AG20443 (cell line): ENCODE results near the gene ZNF563.
"Not testable (repeated sequence)": the region's sequence is repeated elsewhere in the genome, so short reads cannot be mapped to it uniquely, and the experiment has no call there.

Experiments used
- DNase-seq: peaks from one replicate; pipeline ENCODE4 v3.0.0; 2012; ENCODE audit warnings: low spot score, mixed read lengths

The ZNF563 gene

DNA sequence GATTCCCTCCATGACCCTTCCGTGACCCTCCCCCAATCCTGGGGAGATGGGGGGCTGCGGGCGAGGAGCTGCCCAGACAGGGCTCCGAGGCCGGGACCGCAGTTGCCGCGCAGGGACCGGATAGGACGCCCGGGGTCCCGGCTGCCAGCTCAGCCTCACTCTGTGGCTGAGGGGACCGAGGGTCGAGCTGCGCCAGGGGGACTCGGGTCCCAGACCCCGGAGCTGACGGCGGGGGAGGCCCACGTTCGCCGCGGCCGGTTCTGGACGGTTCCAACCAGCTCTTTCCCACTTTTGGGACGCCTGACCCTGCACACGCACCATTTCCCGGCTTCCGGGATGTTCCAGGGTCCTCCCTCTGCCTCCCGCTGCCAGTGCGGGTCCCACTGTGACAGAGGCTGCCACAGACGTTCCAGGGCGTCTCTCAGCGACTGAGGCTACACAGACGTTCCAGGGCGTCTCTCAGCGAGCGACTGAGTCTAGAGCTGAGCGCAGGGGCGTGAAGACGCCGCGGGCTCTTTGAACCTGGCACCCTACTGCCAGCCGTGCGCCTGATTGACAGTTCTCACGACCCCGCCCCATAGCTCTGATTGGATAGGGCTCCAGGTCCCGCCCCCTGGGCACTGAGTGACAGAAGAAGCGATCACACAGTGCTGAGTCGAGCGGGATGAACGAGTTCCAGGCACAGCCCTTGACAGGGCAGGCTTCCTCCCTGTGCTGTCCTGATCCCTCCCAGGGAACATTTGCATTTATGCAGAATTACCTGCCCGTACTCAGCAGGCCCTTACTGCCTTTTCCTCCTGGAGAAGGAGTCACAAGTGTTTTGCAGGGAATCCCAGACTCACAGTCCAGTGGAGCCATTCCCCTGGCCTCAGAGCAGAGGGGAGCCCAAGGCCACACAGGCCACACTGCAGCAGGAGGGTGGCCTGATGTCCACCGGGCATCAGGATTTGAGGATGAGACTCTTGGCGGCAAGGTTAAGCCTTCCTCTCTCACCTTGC is at the start of gene ZNF563:
TSS of gene ZNF563 (minus strand) at position 472 of the 998 bp plus-strand sequence. CDS start at position 321, 151 bp downstream.
- DNase-seq: peak; percentile 97

GRCh38 chr19:12380444-12380737 is 47.0 kb upstream of the ZNF563 start:
- DNase-seq: no peak

DNA sequence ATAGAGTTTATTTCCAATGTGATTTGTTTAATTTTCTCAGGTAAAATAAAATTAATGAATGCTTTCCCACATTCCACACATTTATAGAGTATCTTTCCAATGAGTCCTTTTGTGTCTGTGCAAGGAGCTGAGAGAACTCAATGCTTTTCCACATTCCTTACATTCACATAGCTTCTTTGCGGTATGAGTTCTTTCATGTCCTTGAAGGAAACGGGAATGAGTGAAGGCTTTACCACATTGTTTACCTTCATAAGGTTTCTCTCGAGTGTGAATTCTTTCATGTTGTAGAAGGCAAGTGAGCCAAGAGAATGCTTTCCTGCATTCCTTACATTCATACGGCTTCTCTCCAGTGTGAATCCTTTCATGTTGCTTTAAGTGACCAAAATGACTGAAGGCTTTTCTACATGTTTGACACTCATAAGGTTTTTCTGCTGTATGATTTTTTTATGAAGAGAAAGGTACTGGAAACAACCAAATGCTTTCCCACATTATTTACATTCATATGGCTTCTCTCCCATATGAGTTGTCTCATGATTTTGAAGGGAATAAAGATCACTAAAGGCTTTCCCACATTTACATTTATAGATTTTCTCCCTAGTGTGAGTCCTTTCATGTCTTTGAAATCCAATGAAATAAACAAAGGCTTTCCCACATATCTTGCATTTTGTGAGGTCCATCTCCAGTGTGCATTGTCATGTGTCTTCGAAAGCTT is 46.5 kb upstream of the ZNF563 start:
- no peak for DNase-seq

DNA sequence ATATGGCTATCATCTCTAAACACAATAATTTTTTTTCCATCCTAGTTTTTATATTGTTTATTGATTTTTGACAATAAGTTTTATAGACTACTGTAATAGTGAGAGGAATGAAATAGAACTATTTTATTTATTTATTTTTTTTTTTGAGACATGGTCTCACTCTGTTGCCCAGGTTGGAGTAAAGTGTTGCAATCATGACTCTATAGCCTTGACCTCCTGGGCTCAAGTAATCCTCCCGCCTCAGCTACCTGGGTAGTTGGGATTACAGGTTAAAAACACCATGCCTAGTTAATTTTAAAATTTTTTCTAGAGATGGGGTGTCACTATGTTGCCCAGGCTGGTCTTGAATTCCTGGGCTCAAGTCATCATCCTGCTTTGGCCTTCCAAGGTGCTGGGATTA is 40.6 kb upstream of the ZNF563 start:
- no peak for DNase-seq

- peak; percentile 97 for DNase-seq
Observed at GRCh38 chr19:12365236-12366162, 32.1 kb upstream of the ZNF563 start, which contains the start of gene ZNF442. Gene ZNF442 (minus strand): TSS chr19:12365683. CDS start chr19:12363631, 2,052 bp downstream.

DNA sequence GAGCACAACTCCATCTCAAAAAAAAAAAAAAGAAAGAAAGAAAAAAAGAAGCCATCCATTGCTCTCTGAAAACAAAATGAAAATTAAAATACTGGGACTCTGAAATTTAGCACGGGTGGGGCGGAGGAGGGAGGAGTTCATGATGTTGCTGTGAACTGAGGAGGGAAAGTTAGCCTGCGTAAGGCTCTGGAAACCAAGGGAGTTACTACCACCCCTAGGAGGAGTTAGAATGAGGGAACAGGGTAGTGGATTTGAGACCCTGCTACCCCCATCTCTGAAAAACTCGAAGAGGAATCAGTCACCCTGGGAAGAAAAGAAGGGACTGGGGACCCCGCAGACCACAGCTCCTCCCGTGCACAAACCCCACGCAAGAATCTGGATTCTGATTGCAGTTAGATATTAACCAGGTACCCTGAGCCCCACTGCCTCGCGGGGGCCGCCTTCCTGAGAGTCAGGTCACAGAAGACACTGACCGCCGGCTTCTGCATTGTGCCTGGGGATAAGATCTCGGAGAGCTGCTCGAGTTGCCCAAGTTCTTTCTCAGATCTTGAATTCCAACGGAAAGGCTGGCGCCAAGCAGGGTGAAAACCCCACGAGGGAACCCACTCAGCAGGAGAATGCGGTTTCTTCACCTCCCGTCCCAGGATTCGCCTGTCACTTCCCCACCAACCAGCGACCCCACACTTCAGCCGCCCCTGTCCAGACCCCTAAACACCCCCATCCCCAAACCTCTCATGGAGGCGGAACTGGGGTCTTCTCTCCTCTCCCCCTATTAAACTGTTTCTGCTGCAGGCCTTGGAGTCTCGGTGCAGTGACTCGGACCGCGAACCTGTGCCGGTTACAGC is 31.2 kb upstream of the ZNF563 start:
- peak; percentile 51 for DNase-seq

GRCh38 chr19:12362236-12362635 is 28.8 kb upstream of the ZNF563 start:
- DNase-seq: not testable (repeated sequence)

DNA sequence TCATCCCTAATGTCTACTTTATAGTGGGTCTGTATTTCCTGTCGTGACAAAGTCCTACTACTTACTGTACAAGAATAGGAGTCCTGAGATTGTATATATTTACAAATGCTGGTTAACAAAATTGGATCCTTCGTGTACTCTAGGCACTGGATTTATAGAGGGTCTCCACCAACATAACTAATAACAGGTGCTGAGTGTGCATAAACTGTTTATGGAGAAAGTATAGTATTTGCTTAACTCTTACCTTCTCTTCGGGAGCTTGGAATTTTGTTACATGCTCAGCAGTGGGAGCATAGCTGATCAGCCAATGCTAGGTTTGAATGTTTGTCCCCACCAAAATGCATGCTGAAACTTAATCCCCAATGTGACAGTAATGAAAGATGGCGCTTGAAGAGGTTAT is 19.9 kb upstream of the ZNF563 start:
- no peak for DNase-seq

- DNase-seq: no peak
Observed at GRCh38 chr19:12350890-12351197, 17.4 kb upstream of the ZNF563 start.

DNA sequence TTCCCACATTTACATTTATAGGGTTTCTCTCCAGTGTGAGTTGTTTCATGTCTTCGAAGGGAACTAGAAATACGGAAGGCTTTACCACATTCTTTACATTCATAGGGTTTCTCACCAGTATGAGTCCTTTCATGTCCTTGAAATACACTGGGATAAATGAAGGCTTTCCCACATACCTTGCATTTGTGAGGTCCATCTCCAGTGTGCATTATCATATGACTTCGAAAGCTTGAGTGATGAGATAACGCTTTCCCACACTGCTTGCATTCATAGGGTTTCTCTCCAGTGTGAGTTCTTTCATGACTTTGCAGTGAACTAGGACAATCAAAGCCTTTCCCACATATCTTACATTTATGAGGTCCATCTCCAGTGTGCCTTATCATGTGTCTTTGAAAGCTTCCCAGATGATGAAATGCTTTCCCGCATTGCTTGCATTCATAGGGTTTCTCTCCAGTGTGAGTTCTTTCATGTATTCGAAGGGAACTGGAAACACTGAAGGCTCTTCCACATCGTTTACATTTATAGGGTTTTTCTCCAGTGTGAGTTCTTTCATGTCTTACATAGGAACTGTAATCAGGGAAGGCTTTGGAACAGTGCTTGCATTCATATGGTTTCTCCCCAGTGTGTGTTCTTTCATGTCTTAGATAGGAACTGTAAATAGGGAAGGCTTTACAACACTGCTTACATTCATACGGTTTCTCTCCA is 16.9 kb upstream of the ZNF563 start:
- no peak for DNase-seq

GRCh38 chr19:12346896-12347295 is 13.5 kb upstream of the ZNF563 start:
- DNase-seq: no peak

- no peak for DNase-seq
Observed at GRCh38 chr19:12345197-12345596, 11.8 kb upstream of the ZNF563 start.

DNA sequence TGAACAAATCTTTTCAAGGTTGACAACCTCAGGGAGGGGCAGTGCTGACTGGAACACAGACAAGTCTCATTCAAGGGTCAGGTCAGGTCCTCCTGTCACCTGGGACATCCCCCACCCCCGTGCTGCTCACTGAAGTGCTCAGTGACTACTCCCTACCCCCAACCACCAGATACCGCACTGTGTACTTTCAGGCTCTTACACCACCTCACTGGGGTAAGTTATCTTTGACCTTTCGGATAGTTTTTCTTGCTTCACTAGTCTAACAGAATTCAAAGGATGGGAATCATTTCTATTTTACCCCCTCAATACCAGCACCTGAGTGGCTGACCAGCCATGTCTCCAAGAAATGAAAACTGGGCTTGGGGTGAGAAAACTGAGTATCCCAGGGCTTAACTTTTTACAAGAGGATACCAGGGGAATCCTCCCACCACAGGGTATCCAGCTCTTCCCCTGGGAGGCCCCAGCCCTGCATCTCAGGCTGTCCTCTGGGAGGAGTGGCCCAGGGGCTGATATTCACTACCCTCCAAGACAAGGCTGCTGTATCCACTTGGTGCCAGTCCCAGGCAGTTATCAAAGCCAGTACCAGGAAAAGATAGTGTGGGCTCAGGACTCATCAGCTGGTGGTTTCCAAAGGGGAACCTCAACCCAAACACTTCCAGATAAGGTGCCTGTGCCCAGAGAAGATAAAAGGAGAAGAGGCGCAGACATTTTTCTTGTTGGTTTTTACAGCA is 2.1 kb downstream of the ZNF563 start:
- DNase-seq: no peak

- no peak for DNase-seq
Observed at GRCh38 chr19:12330340-12330739, 3.1 kb downstream of the ZNF563 start.

DNA sequence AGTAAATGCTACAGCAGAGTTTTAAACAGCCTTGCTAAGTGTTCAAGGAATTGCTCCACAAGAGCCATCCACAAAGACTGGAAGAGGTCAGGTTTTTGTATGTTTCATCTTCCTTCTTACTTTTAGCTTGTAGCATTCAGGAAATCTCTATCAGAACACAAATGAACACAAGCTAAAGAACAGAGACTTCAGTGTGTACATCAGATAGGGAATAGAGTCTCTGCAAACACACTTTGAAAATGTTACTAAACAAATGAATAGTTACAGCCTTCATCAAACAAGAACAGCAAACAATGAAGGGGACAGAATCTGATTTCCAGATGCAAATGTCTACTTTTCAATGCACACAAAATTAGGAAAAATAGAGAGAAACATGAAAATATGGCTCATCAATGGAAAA is 7.7 kb downstream of the ZNF563 start:
- no peak for DNase-seq

- no peak for DNase-seq
Observed at GRCh38 chr19:12318782-12319413, 14.5 kb downstream of the ZNF563 start.

DNA sequence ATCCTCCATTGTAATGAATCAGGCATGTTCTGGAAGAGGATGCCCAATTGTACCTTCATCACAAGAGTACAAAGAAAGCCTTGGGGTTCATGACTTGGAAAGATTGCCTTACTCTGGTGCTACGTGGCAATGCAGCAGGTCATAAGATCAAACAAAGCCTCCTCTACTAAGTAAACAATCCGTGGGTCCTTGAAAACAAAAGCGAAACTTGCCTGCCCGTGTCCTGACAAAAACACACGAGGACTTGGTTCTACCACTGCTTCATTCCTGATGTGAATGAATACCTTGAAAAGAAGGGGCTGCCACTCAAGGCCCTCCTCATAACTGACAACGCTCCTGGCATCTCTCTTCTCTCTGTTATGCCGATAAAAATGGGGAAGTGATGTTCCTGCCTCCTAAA is 18.9 kb downstream of the ZNF563 start:
- DNase-seq: no peak

- not testable (repeated sequence) for DNase-seq
Observed at GRCh38 chr19:12308891-12309290, 24.5 kb downstream of the ZNF563 start.

DNA sequence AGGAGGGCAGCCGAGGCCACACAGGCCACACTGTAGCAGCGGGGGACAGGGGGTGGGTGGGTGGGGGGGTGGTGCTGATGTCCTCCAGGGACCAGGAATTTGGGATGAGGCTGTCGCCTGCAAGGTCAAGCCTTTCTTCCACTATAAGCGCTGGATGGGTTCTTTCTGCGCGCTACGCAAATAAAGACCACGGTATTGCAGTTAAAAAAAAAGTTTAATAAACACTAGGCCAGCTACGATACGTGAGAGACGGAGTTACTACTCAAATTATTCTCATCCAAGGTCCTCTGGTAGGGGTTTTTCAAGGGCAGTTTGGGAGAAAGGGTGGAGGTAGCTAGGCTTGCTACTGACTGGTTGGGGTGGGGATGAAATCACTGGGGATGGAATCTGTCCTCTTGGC is 38.2 kb downstream of the ZNF563 start:
- no peak for DNase-seq
